Uterus (tissue), 2 donors: ENCODE results near the gene AMOT.

Experiments
- POLR2A ChIP-seq, 2 donors: fragments of 450-650 bp; IDR thresholded peaks; one replicate each; pipeline ENCODE4 v1.6.1; 2016; ENCODE audit warnings: antibody characterized with exemption in 2 of 2, mild to moderate bottlenecking in 1 of 2, moderate library complexity in 1 of 2
- TF ChIP-seq, protein P1 (sequence below), 4 experiments: fragments of 200-600 bp in 2 of 4; fragments of 450-650 bp in 2 of 4; sonication (generic) in 2 of 4; IDR thresholded peaks; one replicate each; pipeline ENCODE4 v1.5.1; 2016 to 2019; ENCODE audit warnings: antibody characterized with exemption in 4 of 4, mild to moderate bottlenecking in 2 of 4, moderate library complexity in 1 of 4

DNA sequence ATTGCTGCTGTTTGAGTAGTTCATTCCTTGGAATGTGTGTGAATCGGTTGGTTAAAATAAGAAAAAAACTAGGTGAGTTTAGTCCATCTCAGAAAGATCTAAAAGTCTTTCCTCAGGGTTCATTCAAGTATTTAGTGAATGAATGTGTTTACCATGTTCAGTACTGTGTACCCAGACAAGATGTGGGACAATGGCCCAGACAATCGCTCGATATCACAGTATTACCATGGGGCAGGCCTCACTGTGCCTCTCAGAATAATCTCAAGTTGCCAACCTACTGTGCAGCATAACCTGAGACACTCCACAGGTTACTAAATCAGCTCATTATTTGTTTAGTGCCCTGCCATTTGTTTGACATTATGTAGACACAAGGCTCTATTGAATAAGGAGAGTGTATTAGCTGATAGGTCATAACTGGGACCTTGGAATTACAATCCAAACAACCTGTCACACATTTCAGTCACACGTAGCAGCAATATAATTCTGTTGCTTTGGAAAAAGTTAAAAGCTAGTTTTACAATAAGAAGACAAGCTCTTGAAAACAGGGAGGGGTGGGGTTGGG, 24.9 kb upstream of the AMOT start:
- TF ChIP-seq, protein P1, sequence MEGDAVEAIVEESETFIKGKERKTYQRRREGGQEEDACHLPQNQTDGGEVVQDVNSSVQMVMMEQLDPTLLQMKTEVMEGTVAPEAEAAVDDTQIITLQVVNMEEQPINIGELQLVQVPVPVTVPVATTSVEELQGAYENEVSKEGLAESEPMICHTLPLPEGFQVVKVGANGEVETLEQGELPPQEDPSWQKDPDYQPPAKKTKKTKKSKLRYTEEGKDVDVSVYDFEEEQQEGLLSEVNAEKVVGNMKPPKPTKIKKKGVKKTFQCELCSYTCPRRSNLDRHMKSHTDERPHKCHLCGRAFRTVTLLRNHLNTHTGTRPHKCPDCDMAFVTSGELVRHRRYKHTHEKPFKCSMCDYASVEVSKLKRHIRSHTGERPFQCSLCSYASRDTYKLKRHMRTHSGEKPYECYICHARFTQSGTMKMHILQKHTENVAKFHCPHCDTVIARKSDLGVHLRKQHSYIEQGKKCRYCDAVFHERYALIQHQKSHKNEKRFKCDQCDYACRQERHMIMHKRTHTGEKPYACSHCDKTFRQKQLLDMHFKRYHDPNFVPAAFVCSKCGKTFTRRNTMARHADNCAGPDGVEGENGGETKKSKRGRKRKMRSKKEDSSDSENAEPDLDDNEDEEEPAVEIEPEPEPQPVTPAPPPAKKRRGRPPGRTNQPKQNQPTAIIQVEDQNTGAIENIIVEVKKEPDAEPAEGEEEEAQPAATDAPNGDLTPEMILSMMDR (IDR thresholded peaks at IDR 0.05): no peak
- no peak for TF ChIP-seq POLR2A (IDR thresholded peaks at IDR 0.05)
